AG08396 (cell line): Measurements from ENCODE around the gene MOGAT1.
"Not testable (repeated sequence)": the region's sequence is repeated elsewhere in the genome, so short reads cannot be mapped to it uniquely, and the experiment has no call there.

Experiments
- DNase-seq: peaks from one replicate; pipeline ENCODE4 v3.0.0; 2012; ENCODE audit warnings: low spot score, mixed read lengths

MOGAT1 gene

GRCh38 chr2:222743251-222743812 lies 71.9 kb downstream of the MOGAT1 start:
- DNase-seq, result no peak

- DNase-seq, result no peak
Measured at GRCh38 chr2:222745836-222746559, 74.5 kb downstream of the MOGAT1 start.

- DNase-seq, result no peak
Measured at GRCh38 chr2:222747526-222748160, 76.2 kb downstream of the MOGAT1 start.

GRCh38 chr2:222750533-222750932 lies 79.1 kb downstream of the MOGAT1 start:
- no peak for DNase-seq

- DNase-seq, result no peak
Measured at GRCh38 chr2:222751238-222751637, 79.8 kb downstream of the MOGAT1 start.

GRCh38 chr2:222751821-222752719 lies 80.6 kb downstream of the MOGAT1 start:
- DNase-seq, result no peak

- no peak for DNase-seq
Measured at GRCh38 chr2:222752746-222753145, 81.3 kb downstream of the MOGAT1 start.

GRCh38 chr2:222753251-222753824 lies 81.9 kb downstream of the MOGAT1 start:
- no peak for DNase-seq

GRCh38 chr2:222754324-222754930 lies 83.0 kb downstream of the MOGAT1 start:
- no peak for DNase-seq

GRCh38 chr2:222755593-222755992 lies 84.1 kb downstream of the MOGAT1 start:
- DNase-seq, result not testable (repeated sequence)

- no peak for DNase-seq
Measured at GRCh38 chr2:222756362-222756831, 84.9 kb downstream of the MOGAT1 start.

GRCh38 chr2:222756951-222757650 lies 85.6 kb downstream of the MOGAT1 start:
- DNase-seq, result peak; percentile 51
